DMS53 (cell line): Measurements from ENCODE around the gene TBC1D16.
"Not testable (repeated sequence)": the region's sequence is repeated elsewhere in the genome, so short reads cannot be mapped to it uniquely, and the experiment has no call there.

Experiments used
- DNase-seq: peaks from one replicate; lab custom pipeline; 2025; lab: John Stamatoyannopoulos, UW

Gene TBC1D16

GRCh38 chr17:80002690-80003490, 32.8 kb downstream of the TBC1D16 start:
- DNase-seq: no peak

GRCh38 chr17:80002070-80002641, 33.5 kb downstream of the TBC1D16 start:
- DNase-seq: no peak

- no peak for DNase-seq
Measured at GRCh38 chr17:80000981-80001775, 34.5 kb downstream of the TBC1D16 start.

GRCh38 chr17:80000136-80000535, 35.5 kb downstream of the TBC1D16 start:
- no peak for DNase-seq

- DNase-seq: no peak
Measured at GRCh38 chr17:79997011-79997660, 38.5 kb downstream of the TBC1D16 start.

- DNase-seq: no peak
Measured at GRCh38 chr17:79996291-79996690, 39.4 kb downstream of the TBC1D16 start.

- no peak for DNase-seq
Measured at GRCh38 chr17:79995696-79996095, 40.0 kb downstream of the TBC1D16 start.

- no peak for DNase-seq
Measured at GRCh38 chr17:79994602-79995001, 41.1 kb downstream of the TBC1D16 start.

- DNase-seq: not testable (repeated sequence)
Measured at GRCh38 chr17:79994228-79994569, 41.5 kb downstream of the TBC1D16 start.

GRCh38 chr17:79993390-79994227, 42.1 kb downstream of the TBC1D16 start:
- peak; percentile 96 for DNase-seq

- peak; percentile 73 for DNase-seq
Measured at GRCh38 chr17:79992649-79993389, 42.9 kb downstream of the TBC1D16 start.

GRCh38 chr17:79991924-79992648, 43.6 kb downstream of the TBC1D16 start:
- DNase-seq: peak; percentile 83

GRCh38 chr17:79991140-79991923, 44.3 kb downstream of the TBC1D16 start:
- peak; percentile 93 for DNase-seq

- no peak for DNase-seq
Measured at GRCh38 chr17:79990704-79991103, 45.0 kb downstream of the TBC1D16 start.

GRCh38 chr17:79990051-79990592, 45.5 kb downstream of the TBC1D16 start:
- DNase-seq: no peak

GRCh38 chr17:79989106-79989835, 46.4 kb downstream of the TBC1D16 start:
- DNase-seq: no peak

- DNase-seq: peak; percentile 88
Measured at GRCh38 chr17:79988185-79988971, 47.3 kb downstream of the TBC1D16 start.

- DNase-seq: no peak
Measured at GRCh38 chr17:79987935-79988184, 47.8 kb downstream of the TBC1D16 start.
